HCT116 (cell line): Measurements from ENCODE around the gene LRRFIP1.

Source experiments
- CEBPB ChIP-seq: IDR thresholded peaks from 2 replicates; pipeline ENCODE4 v1.6.1; 2012; ENCODE audit warnings: low read depth
- EZH2 ChIP-seq: fragments of 200-600 bp; sonication (generic); IDR thresholded peaks from 2 replicates; pipeline ENCODE4 v1.6.1; 2017; ENCODE audit warnings: antibody characterized with exemption, mixed run types
- FOSL1 ChIP-seq: IDR thresholded peaks from 2 replicates; pipeline ENCODE4 v1.6.1; 2012; ENCODE audit warnings: low read depth
- JUND ChIP-seq: IDR thresholded peaks from 2 replicates; pipeline ENCODE4 v1.6.1; 2012
- POLR2A ChIP-seq: IDR thresholded peaks from 2 replicates; pipeline ENCODE4 v1.7.0; 2011; ENCODE audit warnings: borderline replicate concordance; ENCODE audit not compliant: insufficient read depth, insufficient read length; ENCODE audit errors: extremely low read depth
- POLR2AphosphoS5 ChIP-seq: IDR thresholded peaks from 2 replicates; pipeline ENCODE4 v1.6.1; 2011; ENCODE audit warnings: mild to moderate bottlenecking, low read depth, low read length, moderate library complexity
- RAD21 ChIP-seq: IDR thresholded peaks from 2 replicates; pipeline ENCODE4 v1.6.1; 2012; ENCODE audit warnings: low read depth, mild to moderate bottlenecking
- TCF7L2 ChIP-seq: IDR thresholded peaks from 2 replicates; pipeline ENCODE4 v1.7.0; 2011; ENCODE audit warnings: borderline replicate concordance, inconsistent platforms; ENCODE audit not compliant: insufficient read depth, insufficient read length; ENCODE audit errors: extremely low read depth
- YY1 ChIP-seq: IDR thresholded peaks from 2 replicates; pipeline ENCODE4 v1.6.1; 2011; ENCODE audit warnings: low read length, low read depth, moderate library complexity, mild to moderate bottlenecking; ENCODE audit not compliant: insufficient replicate concordance; ENCODE audit errors: extremely low read depth
- TF ChIP-seq, protein P1 (sequence below), 3 experiments: fragments of 200-600 bp in 1 of 3; sonication (generic) in 1 of 3; IDR thresholded peaks in 2 of 3; conservative IDR thresholded peaks in 1 of 3; 2 replicates each; pipeline ENCODE4 v1.5.1; 2012 to 2017; ENCODE audit warnings: low read depth in 2 of 3, low read length in 2 of 3, antibody characterized with exemption in 1 of 3, borderline replicate concordance in 1 of 3, control low read depth in 1 of 3, mild to moderate bottlenecking in 1 of 3, mixed read lengths in 1 of 3, mixed run types in 1 of 3, moderate library complexity in 1 of 3; ENCODE audit not compliant: insufficient read depth in 1 of 3
- TF ChIP-seq, protein P2 (sequence below): IDR thresholded peaks from 2 replicates; pipeline ENCODE4 v1.6.1; 2011; ENCODE audit warnings: mild to moderate bottlenecking, low read length, moderate library complexity; ENCODE audit not compliant: insufficient replicate concordance; ENCODE audit errors: extremely low read depth
- TF ChIP-seq, protein P3 (sequence below): IDR thresholded peaks from 2 replicates; pipeline ENCODE4 v1.6.1; 2012
- TF ChIP-seq, protein P4 (sequence below): IDR thresholded peaks from 2 replicates; pipeline ENCODE4 v1.6.1; 2012; ENCODE audit warnings: low read depth
- TF ChIP-seq, protein P5 (sequence below): IDR thresholded peaks from 2 replicates; pipeline ENCODE4 v1.6.1; 2012

DNA sequence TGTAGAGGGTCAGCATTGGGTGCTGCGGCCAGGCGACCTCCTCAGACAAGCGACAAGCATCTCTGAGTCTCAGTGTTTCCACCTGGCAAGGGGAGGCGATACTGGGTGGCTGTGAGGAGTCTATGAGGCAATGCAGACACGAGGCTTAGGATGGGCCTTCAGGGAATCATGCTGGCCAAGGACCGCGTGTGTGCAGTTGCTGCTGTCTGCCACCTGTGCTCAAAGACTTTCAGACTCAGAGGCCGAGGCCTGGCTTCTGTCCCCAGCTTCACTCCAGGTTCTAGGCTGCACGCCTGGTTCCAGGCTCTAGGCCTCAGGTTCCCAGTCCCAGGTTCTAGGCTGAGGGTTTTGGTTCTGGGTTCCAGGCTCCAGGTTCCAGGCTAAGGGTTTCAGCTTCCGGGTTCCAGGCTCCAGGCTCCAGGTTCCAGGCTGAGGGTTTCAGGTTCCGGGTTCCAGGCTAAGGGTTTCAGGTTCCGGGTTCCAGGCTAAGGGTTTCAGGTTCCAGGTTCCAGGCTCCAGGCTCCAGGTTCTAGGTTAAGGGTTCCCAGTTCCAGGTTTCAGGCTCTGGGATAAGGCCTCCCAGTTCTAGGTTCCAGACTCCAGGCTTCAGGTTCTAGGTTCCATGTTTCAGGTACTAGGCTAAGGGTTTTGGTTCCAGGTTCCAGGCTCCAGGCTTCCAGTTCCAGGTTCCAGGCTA is 14.8 kb downstream of the LRRFIP1 start:
- TF ChIP-seq, protein P1, sequence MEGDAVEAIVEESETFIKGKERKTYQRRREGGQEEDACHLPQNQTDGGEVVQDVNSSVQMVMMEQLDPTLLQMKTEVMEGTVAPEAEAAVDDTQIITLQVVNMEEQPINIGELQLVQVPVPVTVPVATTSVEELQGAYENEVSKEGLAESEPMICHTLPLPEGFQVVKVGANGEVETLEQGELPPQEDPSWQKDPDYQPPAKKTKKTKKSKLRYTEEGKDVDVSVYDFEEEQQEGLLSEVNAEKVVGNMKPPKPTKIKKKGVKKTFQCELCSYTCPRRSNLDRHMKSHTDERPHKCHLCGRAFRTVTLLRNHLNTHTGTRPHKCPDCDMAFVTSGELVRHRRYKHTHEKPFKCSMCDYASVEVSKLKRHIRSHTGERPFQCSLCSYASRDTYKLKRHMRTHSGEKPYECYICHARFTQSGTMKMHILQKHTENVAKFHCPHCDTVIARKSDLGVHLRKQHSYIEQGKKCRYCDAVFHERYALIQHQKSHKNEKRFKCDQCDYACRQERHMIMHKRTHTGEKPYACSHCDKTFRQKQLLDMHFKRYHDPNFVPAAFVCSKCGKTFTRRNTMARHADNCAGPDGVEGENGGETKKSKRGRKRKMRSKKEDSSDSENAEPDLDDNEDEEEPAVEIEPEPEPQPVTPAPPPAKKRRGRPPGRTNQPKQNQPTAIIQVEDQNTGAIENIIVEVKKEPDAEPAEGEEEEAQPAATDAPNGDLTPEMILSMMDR (IDR thresholded peaks at IDR 0.05 in 2 of 3, conservative IDR thresholded peaks at IDR 0.05 in 1 of 3; ENCODE audit: borderline replicate concordance in 1 of 3, insufficient read depth in 1 of 3, low read depth in 2 of 3, low read length in 2 of 3) = no peak
- TF ChIP-seq, protein P2, sequence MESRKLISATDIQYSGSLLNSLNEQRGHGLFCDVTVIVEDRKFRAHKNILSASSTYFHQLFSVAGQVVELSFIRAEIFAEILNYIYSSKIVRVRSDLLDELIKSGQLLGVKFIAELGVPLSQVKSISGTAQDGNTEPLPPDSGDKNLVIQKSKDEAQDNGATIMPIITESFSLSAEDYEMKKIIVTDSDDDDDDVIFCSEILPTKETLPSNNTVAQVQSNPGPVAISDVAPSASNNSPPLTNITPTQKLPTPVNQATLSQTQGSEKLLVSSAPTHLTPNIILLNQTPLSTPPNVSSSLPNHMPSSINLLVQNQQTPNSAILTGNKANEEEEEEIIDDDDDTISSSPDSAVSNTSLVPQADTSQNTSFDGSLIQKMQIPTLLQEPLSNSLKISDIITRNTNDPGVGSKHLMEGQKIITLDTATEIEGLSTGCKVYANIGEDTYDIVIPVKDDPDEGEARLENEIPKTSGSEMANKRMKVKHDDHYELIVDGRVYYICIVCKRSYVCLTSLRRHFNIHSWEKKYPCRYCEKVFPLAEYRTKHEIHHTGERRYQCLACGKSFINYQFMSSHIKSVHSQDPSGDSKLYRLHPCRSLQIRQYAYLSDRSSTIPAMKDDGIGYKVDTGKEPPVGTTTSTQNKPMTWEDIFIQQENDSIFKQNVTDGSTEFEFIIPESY = no peak
- TF ChIP-seq POLR2A = no peak
- TF ChIP-seq, protein P3, sequence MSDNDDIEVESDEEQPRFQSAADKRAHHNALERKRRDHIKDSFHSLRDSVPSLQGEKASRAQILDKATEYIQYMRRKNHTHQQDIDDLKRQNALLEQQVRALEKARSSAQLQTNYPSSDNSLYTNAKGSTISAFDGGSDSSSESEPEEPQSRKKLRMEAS = no peak
- no peak for TF ChIP-seq POLR2AphosphoS5
- no peak for TF ChIP-seq RAD21
- TF ChIP-seq FOSL1 = no peak
- TF ChIP-seq JUND = no peak
- TF ChIP-seq YY1 = no peak
- no peak for TF ChIP-seq EZH2
- no peak for TF ChIP-seq TCF7L2
- TF ChIP-seq, protein P4, sequence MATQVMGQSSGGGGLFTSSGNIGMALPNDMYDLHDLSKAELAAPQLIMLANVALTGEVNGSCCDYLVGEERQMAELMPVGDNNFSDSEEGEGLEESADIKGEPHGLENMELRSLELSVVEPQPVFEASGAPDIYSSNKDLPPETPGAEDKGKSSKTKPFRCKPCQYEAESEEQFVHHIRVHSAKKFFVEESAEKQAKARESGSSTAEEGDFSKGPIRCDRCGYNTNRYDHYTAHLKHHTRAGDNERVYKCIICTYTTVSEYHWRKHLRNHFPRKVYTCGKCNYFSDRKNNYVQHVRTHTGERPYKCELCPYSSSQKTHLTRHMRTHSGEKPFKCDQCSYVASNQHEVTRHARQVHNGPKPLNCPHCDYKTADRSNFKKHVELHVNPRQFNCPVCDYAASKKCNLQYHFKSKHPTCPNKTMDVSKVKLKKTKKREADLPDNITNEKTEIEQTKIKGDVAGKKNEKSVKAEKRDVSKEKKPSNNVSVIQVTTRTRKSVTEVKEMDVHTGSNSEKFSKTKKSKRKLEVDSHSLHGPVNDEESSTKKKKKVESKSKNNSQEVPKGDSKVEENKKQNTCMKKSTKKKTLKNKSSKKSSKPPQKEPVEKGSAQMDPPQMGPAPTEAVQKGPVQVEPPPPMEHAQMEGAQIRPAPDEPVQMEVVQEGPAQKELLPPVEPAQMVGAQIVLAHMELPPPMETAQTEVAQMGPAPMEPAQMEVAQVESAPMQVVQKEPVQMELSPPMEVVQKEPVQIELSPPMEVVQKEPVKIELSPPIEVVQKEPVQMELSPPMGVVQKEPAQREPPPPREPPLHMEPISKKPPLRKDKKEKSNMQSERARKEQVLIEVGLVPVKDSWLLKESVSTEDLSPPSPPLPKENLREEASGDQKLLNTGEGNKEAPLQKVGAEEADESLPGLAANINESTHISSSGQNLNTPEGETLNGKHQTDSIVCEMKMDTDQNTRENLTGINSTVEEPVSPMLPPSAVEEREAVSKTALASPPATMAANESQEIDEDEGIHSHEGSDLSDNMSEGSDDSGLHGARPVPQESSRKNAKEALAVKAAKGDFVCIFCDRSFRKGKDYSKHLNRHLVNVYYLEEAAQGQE = no peak
- TF ChIP-seq, protein P5, sequence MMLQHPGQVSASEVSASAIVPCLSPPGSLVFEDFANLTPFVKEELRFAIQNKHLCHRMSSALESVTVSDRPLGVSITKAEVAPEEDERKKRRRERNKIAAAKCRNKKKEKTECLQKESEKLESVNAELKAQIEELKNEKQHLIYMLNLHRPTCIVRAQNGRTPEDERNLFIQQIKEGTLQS = no peak
- no peak for TF ChIP-seq CEBPB
